CD4-positive, alpha-beta T cell treated with Interleukin-4 for 4 hours (primary cell): ENCODE results near the gene OPN1MW.
"Not testable (repeated sequence)": the region's sequence is repeated elsewhere in the genome, so short reads cannot be mapped to it uniquely, and the experiment has no call there.

Experiments
- DNase-seq: peaks from one replicate; pipeline ENCODE4 v3.0.0-alpha.2; 2020

OPN1MW gene

GRCh38 chrX:154211499-154211898 lies 29.1 kb downstream of the OPN1MW start:
- DNase-seq = not testable (repeated sequence)

- DNase-seq = not testable (repeated sequence)
Observed at GRCh38 chrX:154219456-154219855, 37.1 kb downstream of the OPN1MW start, which contains the start of gene OPN1MW2. OPN1MW2 (plus strand) TSS chrX:154219756; CDS start chrX:154219816, 60 bp downstream.

DNA sequence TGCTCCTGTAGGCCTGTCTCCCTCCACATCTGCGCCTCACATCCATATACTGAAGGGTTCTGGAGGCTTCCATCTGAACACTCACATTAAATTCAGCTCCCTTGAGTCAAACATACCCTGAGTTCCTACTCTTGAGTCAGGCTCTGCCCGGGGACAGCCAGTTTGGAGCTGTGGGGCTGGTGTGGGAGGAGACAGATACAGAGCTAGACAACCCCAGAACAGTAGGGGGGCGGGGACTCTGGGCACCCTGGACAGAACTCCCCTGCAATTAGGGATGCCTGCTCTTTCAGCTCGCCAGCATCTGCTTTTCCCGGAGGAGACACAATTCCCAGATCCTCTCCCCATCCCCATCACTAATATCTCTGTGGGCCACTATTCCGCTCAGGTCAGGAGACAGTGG lies 42.9 kb downstream of the OPN1MW start:
- not testable (repeated sequence) for DNase-seq

DNA sequence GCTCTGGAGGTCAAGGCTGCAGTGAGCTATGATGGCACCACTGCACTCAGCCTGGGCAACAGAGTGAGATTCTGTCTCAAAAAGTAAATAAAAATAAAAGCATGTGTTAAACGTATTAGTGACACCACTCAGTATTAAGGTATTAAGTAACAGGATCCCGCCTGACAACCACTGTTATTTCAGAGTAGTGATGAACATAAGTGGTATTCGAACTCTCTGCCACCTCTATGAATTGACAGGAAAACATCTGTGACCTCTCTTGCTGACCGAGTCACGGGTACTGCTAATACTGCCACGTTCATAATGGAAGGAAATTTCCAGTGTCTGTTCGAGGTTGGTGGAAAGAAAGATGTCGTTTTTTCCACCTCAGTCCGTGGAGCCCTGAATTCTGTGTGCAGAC lies 44.3 kb downstream of the OPN1MW start:
- not testable (repeated sequence) for DNase-seq

DNA sequence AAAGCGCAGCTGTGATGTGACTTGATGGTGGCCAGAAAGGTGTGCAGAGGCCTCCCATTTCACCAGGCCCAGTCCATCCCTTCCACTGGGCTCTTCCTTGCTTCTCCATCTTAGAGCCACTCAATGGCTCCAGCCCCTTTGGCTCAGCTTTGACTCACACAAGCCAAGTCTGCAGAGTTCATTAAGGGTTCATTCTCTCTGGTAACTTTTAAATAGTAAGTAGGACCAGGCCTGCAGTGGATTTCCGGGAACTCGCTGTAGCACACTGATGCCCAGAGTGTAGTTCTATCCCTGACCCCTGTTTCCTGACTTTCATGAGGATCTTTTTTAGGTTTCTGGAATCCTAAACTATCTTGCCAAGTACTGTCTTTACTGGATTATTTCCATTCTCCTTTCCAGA lies 49.0 kb downstream of the OPN1MW start:
- DNase-seq = not testable (repeated sequence)

DNA sequence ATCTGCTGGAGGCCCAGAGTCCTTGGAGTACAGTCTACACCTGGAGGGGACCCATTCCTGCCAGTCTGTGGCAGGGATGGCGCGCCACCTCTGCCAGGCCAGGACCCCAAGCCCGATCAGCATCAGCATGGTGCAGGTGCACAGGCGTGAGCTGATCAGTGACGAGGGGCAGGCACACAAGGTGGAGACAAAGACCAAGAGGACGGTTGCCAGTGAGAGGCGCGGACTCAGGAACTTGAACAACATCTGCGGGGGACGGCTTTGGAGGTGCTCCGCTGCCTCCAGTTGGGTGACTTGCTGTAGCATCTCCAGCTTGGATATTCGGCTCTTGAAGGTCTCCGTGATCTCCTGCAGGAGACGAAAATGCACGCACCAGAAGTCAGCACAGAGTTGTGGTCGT lies 51.2 kb downstream of the OPN1MW start:
- not testable (repeated sequence) for DNase-seq

- DNase-seq = not testable (repeated sequence)
Observed at GRCh38 chrX:154238939-154239559, 56.7 kb downstream of the OPN1MW start.

DNA sequence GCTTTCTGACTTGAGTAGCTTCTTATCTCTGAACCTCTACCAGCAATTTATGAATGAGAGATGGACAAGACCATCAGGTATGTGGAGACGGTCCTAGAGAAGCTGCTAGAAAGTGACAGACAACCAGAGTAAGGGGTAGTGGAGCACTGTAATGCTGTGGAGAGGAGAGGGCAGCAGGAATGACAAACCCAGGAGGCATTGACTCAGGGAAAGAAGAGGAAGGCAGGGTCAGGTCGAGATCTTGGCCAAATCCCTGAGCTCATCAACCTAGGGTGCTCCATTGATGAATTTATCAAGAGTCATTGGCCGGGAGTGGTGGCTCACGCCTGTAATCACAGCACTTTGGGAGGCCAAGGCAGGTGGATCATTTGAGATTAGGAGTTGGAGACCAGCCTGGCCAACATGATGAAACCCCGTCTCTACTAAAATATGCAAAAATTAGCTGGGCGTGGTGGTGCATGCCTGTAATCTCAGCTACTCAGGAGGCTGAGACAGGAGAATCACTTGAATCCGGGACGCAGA lies 57.6 kb downstream of the OPN1MW start:
- DNase-seq = not testable (repeated sequence)
